GM21390 (cell line): ENCODE measurements around the gene FEZ2.

ENCODE experiments used
- ATAC-seq: cut with Tn5 transposase; IDR thresholded peaks from one replicate; pipeline ENCODE4 v1.9.1; 2021; ENCODE audit not compliant: unreplicated experiment

Gene FEZ2

GRCh38 chr2:36534275-36534799 is 63.6 kb downstream of the FEZ2 start:
- ATAC-seq: no peak

GRCh38 chr2:36530983-36531354 is 67.0 kb downstream of the FEZ2 start:
- no peak for ATAC-seq

GRCh38 chr2:36530178-36530982 is 67.6 kb downstream of the FEZ2 start:
- peak; percentile 71 for ATAC-seq

- no peak for ATAC-seq
Measured at GRCh38 chr2:36528766-36529392, 69.1 kb downstream of the FEZ2 start.

- peak; percentile 76 for ATAC-seq
Measured at GRCh38 chr2:36528274-36528673, 69.7 kb downstream of the FEZ2 start.

- no peak for ATAC-seq
Measured at GRCh38 chr2:36526226-36526625, 71.7 kb downstream of the FEZ2 start.

GRCh38 chr2:36525245-36525644 is 72.7 kb downstream of the FEZ2 start:
- ATAC-seq: no peak

- no peak for ATAC-seq
Measured at GRCh38 chr2:36523153-36523552, 74.8 kb downstream of the FEZ2 start.

GRCh38 chr2:36520431-36520830 is 77.5 kb downstream of the FEZ2 start:
- ATAC-seq: no peak

GRCh38 chr2:36516136-36516870 is 81.7 kb downstream of the FEZ2 start:
- ATAC-seq: no peak

- ATAC-seq: no peak
Measured at GRCh38 chr2:36515538-36515937, 82.4 kb downstream of the FEZ2 start.

GRCh38 chr2:36513661-36514060 is 84.3 kb downstream of the FEZ2 start:
- ATAC-seq: no peak

GRCh38 chr2:36512705-36513104 is 85.3 kb downstream of the FEZ2 start:
- ATAC-seq: no peak

GRCh38 chr2:36511858-36512603 is 85.9 kb downstream of the FEZ2 start:
- peak; percentile 50 for ATAC-seq

GRCh38 chr2:36509075-36509474 is 88.9 kb downstream of the FEZ2 start:
- no peak for ATAC-seq

- ATAC-seq: peak; percentile 93
Measured at GRCh38 chr2:36507408-36507812, 90.6 kb downstream of the FEZ2 start.
